A673 (cell line): ENCODE results near the gene ACACA. TPM values are rescaled to one million over a fixed set of nuclear protein-coding genes. Genes with fewer than 3 reads are reported as not detected.

Experiments
- BruUV-seq: library from RNA; stranded (reverse); fragments of 400-500 nt; replicated peaks from 2 replicates; lab custom pipeline; 2021; lab: Mats Ljungman, UMichigan
- CTCF ChIA-PET: fragments of 300-600 bp; sonication (Branson Sonifier 250); formaldehyde crosslinking; loops from one replicate; lab custom pipeline; 2022; ENCODE audit warnings: antibody characterized with exemption; lab: Charles Lee
- POLR2A ChIA-PET: fragments of 300-600 bp; sonication (Branson Sonifier 250); formaldehyde crosslinking; loops from one replicate; lab custom pipeline; 2022; ENCODE audit warnings: antibody characterized with exemption; ENCODE audit not compliant: low non-redundant PET; lab: Charles Lee
- DNase-seq: peaks from one replicate; pipeline ENCODE4 v3.0.0-alpha.2; 2015; ENCODE audit warnings: low spot score
- H3K27ac ChIP-seq: fragments of 200-600 bp; sonication (generic); 2 replicates; pipeline ENCODE4 v1.5.1; 2016; ENCODE audit warnings: mixed run types, low read depth, mild to moderate bottlenecking, mixed read lengths, antibody characterized with exemption, low read length; ENCODE audit not compliant: poor library complexity, severe bottlenecking
- H3K27me3 ChIP-seq: fragments of 200-600 bp; sonication (generic); replicated peaks from 2 replicates; pipeline ENCODE4 v1.6.1; 2017; ENCODE audit warnings: mixed run types, low read depth, mild to moderate bottlenecking, mixed read lengths, antibody characterized with exemption, low read length; ENCODE audit not compliant: insufficient read depth, poor library complexity
- H3K36me3 ChIP-seq: fragments of 200-600 bp; sonication (generic); 2 replicates; pipeline ENCODE4 v1.6.1; 2016; ENCODE audit warnings: mixed run types, mild to moderate bottlenecking, mixed read lengths, antibody characterized with exemption, low read length; ENCODE audit not compliant: insufficient read depth, poor library complexity, severe bottlenecking
- H3K4me1 ChIP-seq: fragments of 200-600 bp; sonication (generic); 2 replicates; pipeline ENCODE4 v1.6.1; 2017; ENCODE audit warnings: mixed run types, mild to moderate bottlenecking, mixed read lengths, antibody characterized with exemption, low read length; ENCODE audit not compliant: insufficient read depth, poor library complexity, severe bottlenecking
- H3K4me3 ChIP-seq: fragments of 200-600 bp; sonication (generic); 2 replicates; pipeline ENCODE4 v1.5.1; 2016; ENCODE audit warnings: low read depth, mixed run types, mild to moderate bottlenecking, mixed read lengths, low read length; ENCODE audit not compliant: poor library complexity, severe bottlenecking
- H3K9me3 ChIP-seq: fragments of 200-600 bp; sonication (generic); 2 replicates; pipeline ENCODE4 v1.6.1; 2016; ENCODE audit warnings: mixed run types, low read depth, mild to moderate bottlenecking, mixed read lengths, antibody characterized with exemption, low read length; ENCODE audit not compliant: poor library complexity, severe bottlenecking
- CTCF ChIP-seq: fragments of 300-800, 200-600 bp; sonication (generic); conservative IDR thresholded peaks from 2 replicates; pipeline ENCODE4 v1.5.1; 2017; ENCODE audit warnings: low read depth, mild to moderate bottlenecking, antibody characterized with exemption, low read length, moderate library complexity, mixed read lengths
- EZH2 ChIP-seq: fragments of 200-600 bp; sonication (generic); IDR thresholded peaks from 2 replicates; pipeline ENCODE4 v1.6.1; 2017; ENCODE audit warnings: borderline replicate concordance, low read depth, mild to moderate bottlenecking, mixed read lengths, antibody characterized with exemption, low read length; ENCODE audit not compliant: poor library complexity, severe bottlenecking
- intact Hi-C: fragments of 100-400 bp; cut with micrococcal nuclease; formaldehyde crosslinking; loops from one replicate; pipeline ENCODE4 v1.10.0; 2022; ENCODE audit not compliant: unreplicated experiment
- total RNA-seq: library from RNA; stranded (reverse); gene quantifications from 2 replicates; pipeline ENCODE4 v1.2.3, GENCODE V29; 2021

ACACA gene
- total RNA-seq, 1 experiment from 2014 or later = 68.3 TPM

- BruUV-seq = no TSS peak
- H3K4me3 ChIP-seq = no peak overlapping the region
- intact Hi-C loops = no loop called here
- no peaks in the 10 kb centered on the region for H3K27me3 ChIP-seq
- no peak for DNase-seq
- TF ChIP-seq CTCF (no peak), EZH2 (no peak)
- H3K9me3 ChIP-seq = no peaks in the 10 kb centered on the region
- POLR2A ChIA-PET = no interaction called here
- CTCF ChIA-PET = no interaction called here
- no peak overlapping the region for H3K27ac ChIP-seq
- H3K36me3 ChIP-seq = peaks cover 3% of the 10 kb centered on the region
- no peaks in the 10 kb centered on the region for H3K4me1 ChIP-seq
These were observed 315.7 kb downstream of the ACACA start for GRCh38 chr17:37090941-37091340.

GRCh38 chr17:37089956-37090355 is 316.7 kb downstream of the ACACA start:
- intact Hi-C loops = no loop called here
- CTCF ChIA-PET = no interaction called here

GRCh38 chr17:37088913-37089312 is 317.7 kb downstream of the ACACA start:
- no TSS peak for BruUV-seq

More at GRCh38 chr17:37089956-37090355, 316.7 kb downstream of the ACACA start:
- TF ChIP-seq CTCF (no peak), EZH2 (no peak)
- Histone ChIP-seq H3K4me3 (no peak overlapping the region), H3K36me3 (peaks cover 2% of the 10 kb centered on the region), H3K27ac (no peak overlapping the region), H3K4me1 (no peaks in the 10 kb centered on the region), H3K9me3 (no peaks in the 10 kb centered on the region), H3K27me3 (no peaks in the 10 kb centered on the region)
- BruUV-seq = no TSS peak
- POLR2A ChIA-PET = no interaction called here
- no peak for DNase-seq

More at GRCh38 chr17:37088913-37089312, 317.7 kb downstream of the ACACA start:
- no peak for TF ChIP-seq CTCF
- TF ChIP-seq EZH2 = no peak
- Histone ChIP-seq H3K27ac (no peak overlapping the region), H3K4me1 (no peaks in the 10 kb centered on the region), H3K4me3 (no peak overlapping the region), H3K9me3 (no peaks in the 10 kb centered on the region), H3K36me3 (peaks cover 2% of the 10 kb centered on the region), H3K27me3 (no peaks in the 10 kb centered on the region)
- intact Hi-C loops = no loop called here
- no peak for DNase-seq
- ChIA-PET CTCF (no interaction called here), POLR2A (no interaction called here)
